ENCODE measurements around the gene B3GNT4. TPM values are rescaled to one million over a fixed set of nuclear protein-coding genes. Genes with fewer than 3 reads are reported as not detected.
"Not testable (repeated sequence)": the region's sequence is repeated elsewhere in the genome, so short reads cannot be mapped to it uniquely, and the experiment has no call there.

B3GNT4 gene
- total RNA-seq, 1 experiment from 2014 or later, result 2.8 TPM

DNA sequence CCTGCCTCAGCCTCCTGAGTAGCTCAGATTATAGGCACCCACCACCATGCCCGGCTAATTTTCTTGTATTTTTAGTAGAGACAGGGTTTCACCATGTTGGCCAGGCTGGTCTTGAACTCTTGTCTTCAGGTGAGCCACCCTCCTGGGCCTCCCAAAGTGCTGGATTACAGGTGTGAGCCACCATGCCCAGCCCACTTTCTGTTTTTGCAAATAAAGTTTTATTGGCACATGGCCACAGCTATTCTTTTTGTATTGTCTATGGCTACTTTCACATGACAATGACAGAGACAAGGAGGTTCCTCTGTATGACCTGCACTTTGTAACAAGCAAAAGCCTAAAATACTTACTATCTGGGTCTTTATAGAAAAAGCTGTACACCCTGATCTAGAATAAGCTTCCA is 42.0 kb downstream of the B3GNT4 start:
- BruUV-seq (replicated peaks), result no TSS peak
- CTCF ChIA-PET, result no interaction called here
- H4K20me1 ChIP-seq (ENCODE audit: insufficient read depth), result no peaks in the 10 kb centered on the region; the same call in 1 of the 2 replicates
- H3K27ac ChIP-seq, result no peak overlapping the region
- TF ChIP-seq EZH2 (IDR thresholded peaks at IDR 0.05; ENCODE audit: low read depth), result no peak
- TF ChIP-seq, protein P1, sequence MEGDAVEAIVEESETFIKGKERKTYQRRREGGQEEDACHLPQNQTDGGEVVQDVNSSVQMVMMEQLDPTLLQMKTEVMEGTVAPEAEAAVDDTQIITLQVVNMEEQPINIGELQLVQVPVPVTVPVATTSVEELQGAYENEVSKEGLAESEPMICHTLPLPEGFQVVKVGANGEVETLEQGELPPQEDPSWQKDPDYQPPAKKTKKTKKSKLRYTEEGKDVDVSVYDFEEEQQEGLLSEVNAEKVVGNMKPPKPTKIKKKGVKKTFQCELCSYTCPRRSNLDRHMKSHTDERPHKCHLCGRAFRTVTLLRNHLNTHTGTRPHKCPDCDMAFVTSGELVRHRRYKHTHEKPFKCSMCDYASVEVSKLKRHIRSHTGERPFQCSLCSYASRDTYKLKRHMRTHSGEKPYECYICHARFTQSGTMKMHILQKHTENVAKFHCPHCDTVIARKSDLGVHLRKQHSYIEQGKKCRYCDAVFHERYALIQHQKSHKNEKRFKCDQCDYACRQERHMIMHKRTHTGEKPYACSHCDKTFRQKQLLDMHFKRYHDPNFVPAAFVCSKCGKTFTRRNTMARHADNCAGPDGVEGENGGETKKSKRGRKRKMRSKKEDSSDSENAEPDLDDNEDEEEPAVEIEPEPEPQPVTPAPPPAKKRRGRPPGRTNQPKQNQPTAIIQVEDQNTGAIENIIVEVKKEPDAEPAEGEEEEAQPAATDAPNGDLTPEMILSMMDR (conservative IDR thresholded peaks at IDR 0.05), result no peak
- H3K4me2 ChIP-seq, result no peak overlapping the region
- H3K27me3 ChIP-seq (ENCODE audit: insufficient read depth, low read depth), result no peaks in the 10 kb centered on the region
- no peak for DNase-seq
- H3K79me2 ChIP-seq (ENCODE audit: low read depth), result no peaks in the 10 kb centered on the region
- no peaks in the 10 kb centered on the region for H3K36me3 ChIP-seq (ENCODE audit: low read depth)
- no peaks in the 10 kb centered on the region for H3F3A ChIP-seq (ENCODE audit: insufficient read depth, low read depth)
- H2AFZ ChIP-seq, result no peak overlapping the region
- H3K4me3 ChIP-seq, result no peak overlapping the region
- no peaks in the 10 kb centered on the region for H3K9me3 ChIP-seq (ENCODE audit: insufficient read depth, low read depth)
- no peaks in the 10 kb centered on the region for H3K9me2 ChIP-seq (ENCODE audit: insufficient read depth)
- intact Hi-C loops (cut with micrococcal nuclease; ENCODE audit: unreplicated experiment), result no loop called here
- POLR2A ChIA-PET (ENCODE audit: unreplicated experiment), result interaction anchor here (0.6 kb wide), 1 partner anchor 228 kb away, joined by 4 read pairs; no protein-coding TSS in a partner anchor
- no peaks in the 10 kb centered on the region for H3K4me1 ChIP-seq (replicated peaks; ENCODE audit: insufficient read depth)

DNA sequence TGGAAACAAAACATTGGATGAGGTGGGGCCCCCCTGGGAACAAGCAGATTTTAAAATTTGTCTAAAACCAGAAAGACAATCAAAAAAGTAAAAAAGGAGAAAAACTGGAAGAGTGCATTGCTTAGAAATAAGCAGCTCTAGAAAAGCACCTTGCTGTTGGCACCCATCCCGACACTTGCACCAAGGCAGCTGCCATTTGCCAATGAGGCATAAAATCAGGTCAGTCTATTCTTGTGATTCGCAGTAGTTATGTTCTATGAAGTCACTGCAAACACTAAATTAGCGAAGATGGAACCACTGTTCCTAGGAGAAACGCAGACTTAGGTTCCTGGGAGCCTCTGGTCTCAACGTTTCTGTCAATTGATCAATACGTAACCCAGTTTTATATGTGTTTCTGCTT is 46.5 kb downstream of the B3GNT4 start:
- TF ChIP-seq, protein P1 (conservative IDR thresholded peaks at IDR 0.05), result no peak
- TF ChIP-seq EZH2 (IDR thresholded peaks at IDR 0.05; ENCODE audit: low read depth), result no peak
- peaks cover 4% of the 10 kb centered on the region for H4K20me1 ChIP-seq (ENCODE audit: insufficient read depth)
- ChIA-PET POLR2A (ENCODE audit: unreplicated experiment) (no interaction called here), CTCF (no interaction called here)
- no peaks in the 10 kb centered on the region for H3K9me2 ChIP-seq (ENCODE audit: insufficient read depth)
- H3K27me3 ChIP-seq (ENCODE audit: insufficient read depth, low read depth), result no peaks in the 10 kb centered on the region
- no peaks in the 10 kb centered on the region for H3K9me3 ChIP-seq (ENCODE audit: insufficient read depth, low read depth)
- no TSS peak for BruUV-seq (replicated peaks)
- no peaks in the 10 kb centered on the region for H3F3A ChIP-seq (ENCODE audit: insufficient read depth, low read depth)
- no peak overlapping the region for H2AFZ ChIP-seq
- DNase-seq, result no peak
- no peak overlapping the region for H3K4me2 ChIP-seq
- no peak overlapping the region for H3K27ac ChIP-seq
- H3K36me3 ChIP-seq (ENCODE audit: low read depth), result no peaks in the 10 kb centered on the region
- H3K4me1 ChIP-seq (replicated peaks; ENCODE audit: insufficient read depth), result no peaks in the 10 kb centered on the region
- H3K79me2 ChIP-seq (ENCODE audit: low read depth), result no peaks in the 10 kb centered on the region
- intact Hi-C loops (cut with micrococcal nuclease; ENCODE audit: unreplicated experiment), result no loop called here
- no peak overlapping the region for H3K4me3 ChIP-seq

DNA sequence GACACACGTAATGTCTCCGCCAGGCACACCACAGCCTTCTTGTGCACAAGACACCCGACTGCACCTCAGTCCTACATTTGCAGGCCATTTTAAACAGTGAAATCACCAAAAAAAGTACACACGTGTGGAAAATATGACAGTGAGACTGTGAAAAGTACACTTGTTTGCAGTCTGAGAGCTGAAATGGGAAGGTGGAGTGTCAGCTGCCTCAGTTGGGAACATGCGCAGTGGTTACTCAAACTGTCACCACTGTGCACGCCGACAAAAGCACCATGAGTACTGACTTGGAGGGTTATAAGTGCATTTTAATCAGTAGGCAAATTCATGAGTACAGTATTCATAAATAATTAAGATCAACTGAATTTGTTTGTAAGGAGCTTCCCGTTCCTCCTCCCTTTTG is 47.0 kb downstream of the B3GNT4 start:
- CTCF ChIA-PET, result no interaction called here

DNA sequence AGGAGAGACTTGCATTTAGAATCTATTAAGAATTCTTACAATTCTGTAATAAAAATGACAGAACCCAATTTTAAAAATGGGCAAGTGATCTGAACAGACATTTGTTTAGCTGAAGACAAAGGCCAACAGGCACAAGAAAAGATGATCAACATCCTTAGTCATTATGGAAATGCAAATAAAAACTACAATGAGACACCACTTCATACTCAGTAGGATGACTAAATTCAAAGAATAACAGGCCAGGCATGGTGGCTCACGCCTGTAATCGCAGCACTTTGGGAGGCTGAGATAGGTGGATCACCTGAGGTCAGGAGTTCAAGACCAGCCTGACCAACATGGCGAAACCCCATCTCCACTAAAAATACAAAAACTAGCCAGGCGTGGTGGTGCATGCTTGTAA is 55.0 kb downstream of the B3GNT4 start:
- POLR2A ChIA-PET (ENCODE audit: unreplicated experiment), result interaction anchor here (0.8 kb wide), 1 partner anchor 82 kb away, joined by 6 read pairs; no protein-coding TSS in a partner anchor
- CTCF ChIA-PET; H3K9me3 ChIP-seq (ENCODE audit: insufficient read depth, low read depth); H3F3A ChIP-seq (ENCODE audit: insufficient read depth, low read depth); H2AFZ ChIP-seq; H3K79me2 ChIP-seq (ENCODE audit: low read depth); H4K20me1 ChIP-seq (ENCODE audit: insufficient read depth); H3K9me2 ChIP-seq (ENCODE audit: insufficient read depth); H3K27ac ChIP-seq; BruUV-seq (replicated peaks); DNase-seq; intact Hi-C loops (cut with micrococcal nuclease; ENCODE audit: unreplicated experiment); H3K4me3 ChIP-seq; H3K36me3 ChIP-seq (ENCODE audit: low read depth); H3K4me2 ChIP-seq; H3K27me3 ChIP-seq (ENCODE audit: insufficient read depth, low read depth); H3K4me1 ChIP-seq (replicated peaks; ENCODE audit: insufficient read depth): not testable (repeated sequence)

More for the DNA sequence above, 47.0 kb downstream of the B3GNT4 start:
- no peak overlapping the region for H2AFZ ChIP-seq
- H3K79me2 ChIP-seq (ENCODE audit: low read depth), result no peaks in the 10 kb centered on the region
- peaks cover 4% of the 10 kb centered on the region for H4K20me1 ChIP-seq (ENCODE audit: insufficient read depth)
- no peak overlapping the region for H3K27ac ChIP-seq
- no peak for DNase-seq
- no peaks in the 10 kb centered on the region for H3K9me3 ChIP-seq (ENCODE audit: insufficient read depth, low read depth)
- H3K4me1 ChIP-seq (replicated peaks; ENCODE audit: insufficient read depth), result no peaks in the 10 kb centered on the region
- POLR2A ChIA-PET (ENCODE audit: unreplicated experiment), result no interaction called here
- TF ChIP-seq, protein P1 (conservative IDR thresholded peaks at IDR 0.05), result no peak
- TF ChIP-seq EZH2 (IDR thresholded peaks at IDR 0.05; ENCODE audit: low read depth), result no peak
- no peak overlapping the region for H3K4me3 ChIP-seq
- no peaks in the 10 kb centered on the region for H3K36me3 ChIP-seq (ENCODE audit: low read depth)
- BruUV-seq (replicated peaks), result no TSS peak
- intact Hi-C loops (cut with micrococcal nuclease; ENCODE audit: unreplicated experiment), result no loop called here
- H3F3A ChIP-seq (ENCODE audit: insufficient read depth, low read depth), result no peaks in the 10 kb centered on the region
- no peaks in the 10 kb centered on the region for H3K9me2 ChIP-seq (ENCODE audit: insufficient read depth)
- H3K4me2 ChIP-seq, result no peak overlapping the region
- no peaks in the 10 kb centered on the region for H3K27me3 ChIP-seq (ENCODE audit: insufficient read depth, low read depth)
